HG02678 (cell line): ENCODE results near the gene CKLF.
A peak's percentile ranks its signal among the peaks of the same experiment; 100 is the strongest.

Experiments
- ATAC-seq: cut with Tn5 transposase; IDR thresholded peaks from one replicate; pipeline ENCODE4 v1.9.1; 2021; ENCODE audit warnings: mild to moderate bottlenecking, moderate library complexity; ENCODE audit not compliant: unreplicated experiment

Gene CKLF

DNA sequence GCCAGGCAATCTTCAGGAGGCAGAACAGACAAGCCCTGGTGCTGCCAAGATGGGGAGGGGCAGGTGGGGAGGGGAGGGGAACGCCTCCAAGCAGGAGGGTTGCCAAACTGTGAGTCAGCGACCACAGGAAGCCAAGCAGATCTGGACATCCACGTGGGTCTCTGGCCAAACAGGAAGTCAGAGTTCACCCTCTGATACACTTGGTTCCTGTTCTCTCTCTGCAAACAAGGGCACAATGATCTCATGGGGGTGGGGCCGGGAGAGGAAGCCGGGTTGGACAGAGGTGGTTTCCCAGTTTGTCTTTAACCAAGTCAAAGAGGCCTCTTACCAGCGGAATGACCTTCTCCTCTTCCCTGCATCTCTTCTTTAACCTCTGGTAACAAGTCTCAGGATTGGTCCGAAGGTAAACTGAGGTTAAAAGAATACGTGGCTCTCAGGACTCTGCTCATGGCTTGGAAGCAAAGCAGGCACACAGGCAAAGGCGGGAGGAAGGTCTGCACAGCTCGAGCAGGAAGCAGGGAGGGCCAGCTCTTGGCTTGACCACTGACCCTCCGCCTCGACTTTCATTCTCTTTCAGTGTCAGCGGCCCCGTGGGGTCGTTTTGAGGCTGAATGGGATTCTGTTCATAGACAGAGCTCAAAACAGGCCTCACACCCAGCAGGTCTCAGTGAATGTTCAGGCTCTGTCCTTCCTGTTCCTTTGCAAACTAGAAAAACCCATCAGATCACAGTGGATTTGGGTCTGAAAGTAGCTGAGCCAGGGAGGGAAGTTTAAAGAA, 35.4 kb upstream of the CKLF start:
- ATAC-seq = peak; percentile 97

DNA sequence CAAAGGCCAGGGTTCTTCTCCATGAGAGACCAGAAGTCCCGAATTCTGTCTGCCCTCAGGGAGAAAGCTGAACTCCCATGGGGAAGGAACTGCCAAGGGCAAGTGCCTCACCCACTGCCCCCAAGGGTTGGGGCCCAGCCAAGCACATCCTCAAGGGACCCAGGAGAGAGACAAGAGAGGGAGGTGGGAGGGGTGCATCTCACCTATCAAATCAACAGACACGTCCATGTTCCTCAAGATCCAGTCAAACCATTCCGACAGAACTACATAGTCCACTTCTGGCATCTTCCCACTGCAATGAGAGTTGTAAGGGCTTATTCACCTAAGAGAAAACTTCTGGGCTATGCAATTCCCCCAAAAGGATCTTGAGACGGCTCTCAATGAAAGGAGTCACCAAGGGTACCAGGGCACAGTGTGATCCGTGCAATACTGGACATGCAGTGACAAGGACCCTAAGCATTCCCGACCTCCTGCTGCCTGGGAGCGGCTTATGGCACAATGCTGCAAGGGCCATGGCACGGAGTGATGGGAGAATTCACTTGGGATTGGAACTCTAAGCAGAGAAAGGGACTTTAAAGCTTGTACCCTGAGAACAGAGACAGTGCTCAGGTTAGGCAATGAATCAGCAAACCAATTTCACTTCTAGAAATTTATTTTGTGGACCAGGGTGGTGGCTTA, 34.7 kb upstream of the CKLF start:
- no peak for ATAC-seq

DNA sequence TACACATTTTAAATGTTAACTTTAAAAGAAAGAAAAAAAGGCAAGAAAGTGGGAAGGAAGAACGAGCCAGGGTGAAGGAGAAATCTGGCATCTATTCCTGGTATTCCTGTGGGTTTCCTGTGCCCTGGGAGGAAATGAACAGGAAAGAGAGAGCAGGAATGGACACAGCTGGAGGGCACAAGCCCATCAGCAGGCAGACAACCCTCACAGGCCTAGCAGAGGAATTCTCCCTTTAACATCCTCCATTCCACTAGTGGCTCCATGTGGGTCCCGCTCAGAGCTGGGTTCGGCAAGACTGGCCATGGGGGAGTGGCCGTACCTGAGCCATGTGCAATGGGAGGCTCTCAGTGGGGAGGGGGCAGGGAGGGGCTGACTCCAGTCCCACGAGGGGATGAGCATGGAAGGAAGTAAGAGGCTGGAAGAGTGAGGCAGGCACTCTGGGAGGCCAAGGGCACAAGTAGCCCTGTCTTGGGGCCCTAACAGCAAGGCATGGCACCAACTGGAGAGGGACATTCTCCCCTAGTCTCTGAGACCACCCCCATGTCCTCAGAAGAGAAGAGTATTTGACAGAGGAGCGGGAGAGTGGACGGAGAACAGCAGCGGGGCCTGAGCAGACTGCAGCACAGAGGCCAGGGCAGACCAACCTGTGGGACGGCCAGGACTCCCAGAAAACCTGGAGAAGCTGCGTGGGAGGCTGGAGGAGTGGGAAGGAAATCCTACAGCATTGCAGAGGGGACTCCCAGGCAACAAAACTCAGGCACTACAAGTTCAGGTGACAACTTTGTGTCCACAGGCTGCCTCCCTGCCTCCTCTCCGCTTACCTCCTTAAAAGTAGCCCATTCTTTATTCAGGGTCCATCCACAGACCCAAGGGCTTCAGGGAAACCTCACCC, 32.6 kb upstream of the CKLF start:
- no peak for ATAC-seq

DNA sequence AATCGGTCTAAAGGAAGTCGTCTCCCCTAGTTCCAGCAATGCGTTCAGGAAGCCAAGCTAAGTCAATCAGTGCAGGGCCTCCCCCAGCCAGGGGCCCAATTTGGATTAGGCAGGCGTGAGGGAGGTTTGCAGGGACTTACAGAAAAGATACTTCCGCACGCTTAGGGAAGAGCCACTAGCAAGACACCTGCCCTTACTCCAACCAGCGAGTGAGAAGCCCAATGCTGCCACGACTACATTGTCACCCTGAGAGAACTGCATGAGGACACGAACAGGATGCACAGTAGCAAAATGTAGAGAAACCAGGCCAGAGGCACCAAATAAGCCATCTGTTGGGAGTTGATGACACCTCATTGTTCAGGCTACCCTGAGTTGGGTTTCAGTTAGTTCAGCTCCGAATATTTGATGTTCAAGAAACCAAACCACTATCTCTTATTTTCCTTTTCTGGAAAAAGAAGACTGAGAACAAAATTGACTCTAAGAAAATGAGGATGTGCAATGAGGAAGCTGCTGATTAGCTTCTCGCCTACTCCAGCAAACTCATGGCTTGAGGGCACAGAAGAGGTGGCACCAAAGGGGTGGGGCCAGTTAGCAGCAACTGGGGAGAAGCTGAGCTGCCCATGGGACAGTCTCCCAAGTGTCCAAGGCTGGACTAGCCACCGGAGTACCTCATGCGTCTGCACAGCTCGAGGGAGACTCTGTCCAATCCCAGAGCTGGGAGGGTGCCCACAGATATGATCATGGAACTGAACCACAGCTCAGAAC, 31.8 kb upstream of the CKLF start:
- ATAC-seq = no peak

DNA sequence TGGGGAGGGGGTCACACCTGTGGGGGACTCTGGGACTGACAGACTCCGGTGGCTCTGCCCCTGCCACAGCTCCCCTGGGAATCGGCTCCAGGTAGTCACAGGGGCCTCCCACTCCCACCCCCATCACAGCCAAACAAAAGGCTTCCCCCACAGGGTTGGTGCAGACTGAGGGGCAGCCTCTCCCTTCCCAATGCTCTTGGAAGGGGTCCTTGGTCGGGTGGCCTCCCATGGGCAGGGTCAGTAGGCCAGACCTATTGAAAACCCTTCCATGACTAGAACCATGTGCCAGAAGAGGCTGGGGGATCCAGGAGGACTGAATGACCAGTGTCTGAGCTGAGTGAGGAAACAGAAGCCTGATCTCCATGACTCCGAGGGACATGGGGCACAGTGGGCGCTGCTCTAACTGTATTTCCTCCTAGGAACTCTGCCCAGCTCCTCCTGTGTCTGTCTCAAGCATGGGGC, 31.1 kb upstream of the CKLF start:
- no peak for ATAC-seq

DNA sequence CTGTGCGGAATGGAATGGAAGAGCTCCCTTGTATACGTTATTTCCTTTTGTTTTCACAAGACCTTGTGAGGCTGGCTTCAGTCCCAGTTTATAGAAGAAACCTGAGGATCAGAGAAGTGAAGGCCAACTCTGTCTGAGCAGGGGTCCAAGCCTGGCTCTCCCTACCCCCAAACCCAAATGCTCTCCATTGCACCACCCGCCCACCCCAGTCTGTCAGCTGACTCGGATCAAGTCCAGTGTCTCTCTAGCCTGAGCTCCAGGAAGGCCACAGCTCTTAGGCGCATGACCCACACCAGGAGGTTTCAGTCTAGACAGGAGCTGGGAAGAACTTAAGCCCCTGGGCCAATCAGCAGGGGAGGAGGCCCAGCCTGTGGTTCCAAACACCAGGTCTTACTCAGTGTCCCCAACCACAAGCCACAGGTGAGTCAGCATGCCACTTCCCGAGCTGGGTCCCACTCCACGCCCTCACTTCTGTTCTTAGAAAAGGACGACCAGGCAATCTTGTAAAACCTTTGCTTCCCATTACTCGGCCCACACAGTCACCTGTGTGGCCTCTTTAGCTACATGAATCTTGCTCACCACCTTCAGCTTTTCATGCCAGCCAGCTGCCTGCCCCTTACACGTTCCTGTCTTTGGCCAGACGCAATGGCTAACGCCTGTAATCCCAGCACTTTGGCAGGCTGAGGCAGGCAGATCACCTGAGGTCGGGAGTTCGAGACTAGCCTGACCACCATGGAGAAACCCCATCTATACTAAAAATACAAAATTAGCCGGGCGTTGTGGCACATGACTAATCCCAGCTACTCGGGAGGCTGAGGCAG, 30.2 kb upstream of the CKLF start:
- ATAC-seq = peak; percentile 50

DNA sequence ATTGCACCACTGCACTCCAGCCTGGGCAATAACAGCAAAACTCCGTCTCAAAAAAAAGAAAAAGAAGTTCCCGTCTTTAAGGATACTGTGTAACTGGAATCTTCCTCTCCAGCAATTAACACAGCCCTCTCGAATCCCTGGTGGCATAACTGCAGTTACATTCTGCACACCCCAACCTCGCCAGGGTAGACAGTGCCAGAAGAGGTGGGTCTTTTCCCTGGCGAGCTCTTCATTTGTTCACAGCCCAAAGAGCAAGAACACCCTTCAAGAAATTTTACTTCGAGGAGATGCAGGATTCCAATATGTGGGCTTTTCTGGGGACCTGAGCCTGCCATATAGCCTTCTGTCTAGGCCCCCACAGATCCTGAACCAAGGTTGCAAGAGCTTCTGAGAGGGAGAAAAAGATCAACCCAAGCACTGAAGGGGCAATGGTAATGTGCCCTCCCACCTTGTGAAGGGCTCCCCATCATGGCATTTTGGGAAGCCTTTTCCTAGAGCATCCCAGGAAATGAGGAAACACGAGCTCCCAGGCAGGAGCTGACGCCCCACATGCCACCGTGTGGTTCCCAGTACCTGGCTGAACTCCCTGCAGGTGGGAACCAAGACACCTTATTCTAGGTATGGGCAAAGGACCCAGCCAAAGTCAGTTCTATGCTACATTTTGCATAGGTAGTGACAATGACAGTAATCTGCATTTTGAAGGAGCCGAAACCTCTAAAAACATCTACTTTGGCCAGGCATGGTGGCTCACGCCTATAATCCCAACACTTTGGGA, 29.4 kb upstream of the CKLF start:
- ATAC-seq = no peak

DNA sequence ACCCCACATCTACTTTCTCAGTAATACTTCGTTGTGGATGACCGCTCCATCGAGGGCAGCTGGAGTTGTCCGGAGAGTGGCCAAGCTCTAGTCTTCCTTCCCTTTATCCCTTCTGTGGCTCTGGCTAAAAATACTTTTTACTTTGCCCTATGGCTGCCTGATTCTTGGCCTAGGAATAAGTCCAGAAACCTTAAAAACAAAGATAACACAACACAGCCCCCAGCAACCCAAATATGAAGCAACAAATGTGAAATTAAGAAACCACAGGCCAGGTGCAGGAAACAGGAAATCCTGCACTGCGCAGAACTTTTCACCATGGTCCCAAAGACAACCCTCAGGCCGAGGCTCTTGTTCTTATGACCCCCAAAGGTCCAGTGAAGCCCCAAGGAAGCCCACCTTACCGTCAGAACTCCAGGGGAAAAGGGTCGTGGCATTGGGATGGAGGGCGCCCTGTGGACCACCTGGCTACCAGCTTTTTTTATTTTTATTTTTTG, 28.5 kb upstream of the CKLF start:
- peak; percentile 46 for ATAC-seq

DNA sequence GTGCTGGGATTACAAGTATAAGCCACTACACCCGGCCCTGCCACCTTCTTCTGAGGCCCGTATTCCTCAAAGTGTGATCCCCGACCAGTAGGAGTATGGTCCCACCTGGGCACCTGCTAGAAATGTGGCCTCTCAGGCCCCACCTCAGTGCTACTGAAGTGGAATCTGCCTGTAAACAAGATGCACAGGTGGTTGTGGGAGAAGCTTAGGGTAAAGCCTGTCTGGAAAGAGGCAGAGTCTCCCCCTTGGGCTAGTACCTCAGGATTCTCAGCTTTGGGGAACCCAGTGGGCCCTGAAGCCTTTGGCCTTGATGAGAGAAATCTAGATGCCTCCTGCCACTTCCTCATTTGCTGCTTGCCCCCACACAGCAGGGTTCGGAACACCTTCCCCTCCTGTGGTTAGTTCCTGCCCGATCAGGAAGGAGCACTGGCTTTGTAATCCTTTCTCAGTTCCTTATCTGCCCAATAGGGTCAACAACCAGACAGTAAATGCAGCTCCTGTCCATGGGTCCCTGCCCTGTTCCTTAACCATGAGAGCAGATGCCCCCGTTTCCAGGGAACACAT, 27.7 kb upstream of the CKLF start:
- peak; percentile 62 for ATAC-seq

DNA sequence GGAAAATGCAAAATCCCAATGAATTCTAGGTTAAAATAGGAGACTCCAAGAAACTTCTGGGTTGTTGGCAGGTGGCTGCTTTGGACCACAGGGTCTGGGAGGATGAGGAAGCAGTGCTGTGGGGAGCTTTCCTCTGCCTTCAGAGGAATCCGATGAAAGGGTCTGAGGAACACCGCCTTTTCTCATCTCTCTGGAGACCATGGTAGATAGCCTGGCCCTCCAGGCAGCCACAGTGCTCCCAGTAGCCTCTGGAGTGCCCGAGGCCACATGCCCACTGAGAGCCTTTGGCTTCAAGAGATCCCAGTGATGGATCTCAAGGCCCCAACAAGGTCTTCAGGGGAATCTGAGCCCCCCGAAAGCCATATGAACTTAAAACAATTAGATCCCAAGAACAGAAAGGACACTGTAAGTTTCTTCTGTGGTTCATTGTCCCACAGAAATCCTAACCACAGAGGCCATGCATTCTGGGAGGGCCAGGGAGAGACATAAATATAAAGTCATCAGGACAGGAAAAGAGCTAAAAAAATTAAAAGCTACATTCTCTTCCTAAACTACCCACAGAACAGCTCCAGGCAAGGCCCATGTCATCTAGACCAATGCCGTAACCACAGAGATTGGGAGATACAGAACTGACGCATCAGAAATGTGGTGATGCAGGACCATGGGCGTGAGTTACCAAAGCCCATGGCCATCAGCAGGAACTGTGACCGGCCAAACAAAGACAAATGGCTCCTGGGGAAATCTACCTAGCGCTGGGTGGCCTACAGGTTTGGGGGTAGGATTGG, 26.8 kb upstream of the CKLF start:
- ATAC-seq = no peak

DNA sequence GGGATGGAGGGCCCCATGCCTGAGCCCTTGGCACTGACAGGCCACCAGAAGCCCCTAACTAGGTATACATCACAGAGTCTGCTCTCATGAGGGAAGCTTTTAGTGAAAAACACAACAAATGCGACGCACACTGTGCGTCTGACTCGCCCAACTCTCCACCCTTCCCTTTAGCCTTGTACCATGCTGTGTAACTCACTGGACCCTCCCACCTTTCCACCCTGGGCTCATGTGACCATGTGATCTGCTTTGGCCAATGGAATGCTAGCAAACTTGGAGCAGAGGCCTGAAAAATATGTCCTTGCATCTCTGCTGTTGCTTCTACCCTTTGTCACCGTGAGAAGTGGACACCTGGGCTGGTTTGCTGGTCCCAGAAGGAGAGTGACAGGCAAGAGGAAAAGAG, 24.1 kb upstream of the CKLF start:
- ATAC-seq = no peak

DNA sequence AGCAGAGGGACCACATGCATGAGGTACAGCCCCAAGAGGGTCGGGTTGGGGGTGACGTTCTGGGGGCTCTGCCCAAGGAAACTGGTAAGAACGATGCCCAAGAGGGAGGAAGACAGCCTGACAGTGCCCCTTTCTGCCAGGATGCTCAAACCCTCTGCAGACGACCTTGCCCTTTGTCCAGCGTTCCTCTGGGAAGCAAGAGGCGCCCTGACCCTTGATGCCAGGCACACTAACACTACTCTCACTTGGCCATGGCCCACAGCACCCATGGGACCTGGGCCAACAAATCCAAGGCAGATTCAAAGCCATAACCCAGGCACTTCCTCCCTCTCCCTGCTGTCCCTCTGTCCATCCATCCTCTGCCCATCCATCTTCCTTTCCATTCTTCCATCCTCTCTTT, 22.9 kb upstream of the CKLF start:
- no peak for ATAC-seq

DNA sequence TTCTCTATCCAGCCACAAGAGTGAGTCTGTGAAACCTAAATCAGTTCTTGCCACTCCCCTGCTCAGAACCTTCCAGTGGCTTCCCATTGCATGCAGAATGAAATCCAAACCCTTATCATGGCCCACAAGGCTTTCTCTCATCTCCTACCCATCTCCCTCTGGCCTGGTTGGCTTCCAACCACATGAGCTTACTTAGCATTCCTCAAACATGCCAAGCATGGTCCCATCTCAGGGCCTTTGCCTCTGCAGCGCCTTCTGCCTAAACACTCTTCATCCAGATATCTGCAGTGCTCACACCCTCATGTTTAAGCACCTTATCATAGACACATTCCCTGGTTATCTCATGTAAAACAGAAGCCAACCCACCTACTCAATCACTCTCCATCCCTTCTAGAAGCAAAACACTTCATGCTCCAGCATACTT, 18.0 kb upstream of the CKLF start:
- ATAC-seq = no peak

DNA sequence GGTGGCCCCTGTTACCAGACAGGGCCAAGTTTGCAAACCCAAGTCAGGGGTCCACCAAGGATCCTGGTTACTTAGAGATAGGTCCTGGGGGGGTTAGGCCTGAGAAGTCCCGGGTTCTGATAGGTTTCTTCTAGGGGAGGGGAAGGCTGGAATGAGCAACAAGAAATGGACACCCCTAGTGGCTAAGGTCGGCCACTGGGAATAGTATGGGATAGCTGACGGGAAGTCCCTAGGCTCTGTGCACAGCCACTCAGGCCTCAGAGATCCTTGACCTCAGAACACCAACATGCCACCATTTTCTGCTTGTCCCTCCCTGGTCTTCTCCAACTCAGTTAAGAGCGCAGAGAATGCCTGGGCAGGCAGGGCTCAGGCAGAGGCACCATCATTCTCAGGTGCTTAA, 15.9 kb upstream of the CKLF start:
- no peak for ATAC-seq

DNA sequence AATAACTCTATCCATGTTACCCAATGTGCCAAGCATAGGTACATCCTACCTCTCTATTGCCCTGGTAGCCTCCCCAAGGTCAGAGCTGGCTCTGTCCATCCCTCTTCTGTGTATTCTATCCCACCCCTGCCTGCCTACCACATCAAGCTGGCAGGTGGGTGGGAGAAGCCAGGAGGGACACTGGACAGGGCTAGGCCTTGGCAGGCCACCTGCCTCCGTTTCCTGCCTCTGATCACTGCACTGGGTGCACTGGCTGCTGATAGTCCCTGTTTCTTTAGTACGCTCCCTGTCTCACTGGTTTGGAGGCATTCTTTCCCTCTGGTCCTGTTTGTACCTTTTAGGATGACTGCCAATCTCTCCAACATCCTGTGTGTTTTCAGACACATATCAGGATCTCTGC, 15.1 kb upstream of the CKLF start:
- no peak for ATAC-seq

DNA sequence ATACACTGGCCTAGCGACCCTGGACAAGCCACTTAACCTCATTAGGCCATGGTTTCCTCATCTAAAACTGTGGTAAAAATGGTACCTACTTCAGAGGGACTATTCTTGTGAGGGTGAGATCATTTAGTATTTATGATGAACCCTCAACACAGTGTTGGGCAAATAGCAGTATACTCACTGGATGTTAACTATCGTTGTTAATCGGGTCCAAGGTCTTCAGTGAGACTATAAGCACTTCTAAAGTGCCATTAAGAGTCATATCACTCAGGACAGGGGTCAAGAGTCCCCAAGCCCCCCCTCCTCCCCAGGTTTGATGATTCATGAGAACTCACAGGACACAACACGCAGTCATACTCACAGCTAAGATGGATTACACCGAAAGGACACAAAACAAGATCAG, 13.5 kb upstream of the CKLF start:
- ATAC-seq = no peak

DNA sequence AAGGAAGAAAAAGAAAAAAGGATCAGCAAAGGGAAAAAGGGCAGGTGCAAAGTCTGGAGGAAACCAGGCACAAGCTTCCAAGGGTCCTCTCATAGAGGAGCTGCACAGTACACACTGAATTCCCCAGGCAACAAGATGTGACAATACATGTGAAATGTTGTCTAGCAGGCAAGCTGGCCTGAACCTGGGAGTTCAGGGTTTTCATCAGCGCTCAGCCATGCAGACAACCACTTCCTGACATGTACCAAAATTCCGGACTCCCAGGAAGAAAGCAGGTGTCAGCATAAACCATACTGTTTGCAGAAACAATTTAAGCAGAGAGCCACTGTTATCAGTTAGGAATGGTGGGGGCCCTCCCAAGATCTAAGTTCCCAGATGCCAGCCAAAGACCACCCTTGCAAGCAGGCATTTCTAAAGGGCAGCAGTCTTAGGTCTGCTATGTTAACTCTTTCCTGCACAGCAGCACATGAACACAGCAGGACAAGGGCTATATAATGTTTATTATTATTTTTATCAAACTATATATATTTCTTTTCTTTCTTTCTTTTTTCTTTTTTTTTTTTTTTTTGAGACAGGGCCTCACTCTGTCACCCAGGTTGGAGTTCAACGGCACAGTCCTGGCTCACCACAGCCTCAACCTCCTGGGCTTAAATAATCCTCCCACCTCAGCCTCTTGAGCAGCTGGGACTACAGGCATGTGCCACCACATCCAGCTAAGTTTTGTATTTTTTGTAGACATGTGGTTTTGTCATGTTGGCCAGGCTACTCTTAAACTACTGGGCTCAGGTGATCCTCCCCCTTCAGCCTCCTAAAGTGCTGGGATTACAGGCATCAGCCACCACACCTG, 12.5 kb upstream of the CKLF start:
- peak; percentile 64 for ATAC-seq
